ENCODE measurements around the gene DZIP1. TPM values are rescaled to one million over a fixed set of nuclear protein-coding genes. Genes with fewer than 3 reads are reported as not detected.

The DZIP1 gene
- total and polyA plus RNA-seq, 2 of the 13 experiments (the other 11 are each of a cell fraction or from before 2014, with no cell fraction given) = 11.0 to 36.7 TPM

DNA sequence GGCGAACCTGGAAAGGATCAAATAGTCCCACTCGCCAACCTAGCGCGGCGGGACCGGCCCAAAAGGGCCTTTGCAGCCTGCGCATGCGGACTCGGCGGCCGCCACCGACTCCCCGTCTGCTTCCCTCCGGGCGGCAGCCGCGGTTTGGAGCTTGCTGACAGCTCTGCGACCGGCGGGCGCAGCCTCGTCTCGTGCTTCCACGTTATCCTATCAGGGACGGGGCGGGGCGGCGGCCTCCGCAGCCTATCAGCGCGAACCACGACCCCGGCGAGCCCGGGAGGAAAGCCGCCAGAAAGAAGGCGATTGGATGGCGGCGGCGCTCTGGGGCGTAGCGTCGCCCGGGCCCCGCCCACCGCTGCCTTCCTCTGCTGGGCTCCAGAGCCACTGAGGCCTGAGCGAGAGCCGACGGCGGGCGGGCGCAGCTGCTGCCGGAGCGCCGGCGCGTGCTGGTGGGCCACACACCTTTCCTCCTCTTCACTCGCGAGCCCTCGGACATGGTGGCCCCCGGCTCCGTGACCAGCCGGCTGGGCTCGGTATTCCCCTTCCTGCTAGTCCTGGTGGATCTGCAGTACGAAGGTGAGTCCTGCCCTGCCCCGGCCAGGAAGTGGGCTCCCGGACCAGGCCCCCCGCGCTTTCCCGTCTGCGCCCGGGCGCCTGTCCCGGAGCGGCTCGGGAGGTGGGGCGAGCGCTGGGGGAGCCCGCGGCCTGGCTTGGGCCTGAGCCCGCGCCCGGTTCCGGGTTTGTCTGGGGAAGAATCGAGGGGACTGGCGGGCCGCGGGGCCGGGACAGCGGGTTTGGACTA is 32.5 kb upstream of the DZIP1 start, which contains the start of gene DNAJC3 (continued):
- TF ChIP-seq, protein P1, sequence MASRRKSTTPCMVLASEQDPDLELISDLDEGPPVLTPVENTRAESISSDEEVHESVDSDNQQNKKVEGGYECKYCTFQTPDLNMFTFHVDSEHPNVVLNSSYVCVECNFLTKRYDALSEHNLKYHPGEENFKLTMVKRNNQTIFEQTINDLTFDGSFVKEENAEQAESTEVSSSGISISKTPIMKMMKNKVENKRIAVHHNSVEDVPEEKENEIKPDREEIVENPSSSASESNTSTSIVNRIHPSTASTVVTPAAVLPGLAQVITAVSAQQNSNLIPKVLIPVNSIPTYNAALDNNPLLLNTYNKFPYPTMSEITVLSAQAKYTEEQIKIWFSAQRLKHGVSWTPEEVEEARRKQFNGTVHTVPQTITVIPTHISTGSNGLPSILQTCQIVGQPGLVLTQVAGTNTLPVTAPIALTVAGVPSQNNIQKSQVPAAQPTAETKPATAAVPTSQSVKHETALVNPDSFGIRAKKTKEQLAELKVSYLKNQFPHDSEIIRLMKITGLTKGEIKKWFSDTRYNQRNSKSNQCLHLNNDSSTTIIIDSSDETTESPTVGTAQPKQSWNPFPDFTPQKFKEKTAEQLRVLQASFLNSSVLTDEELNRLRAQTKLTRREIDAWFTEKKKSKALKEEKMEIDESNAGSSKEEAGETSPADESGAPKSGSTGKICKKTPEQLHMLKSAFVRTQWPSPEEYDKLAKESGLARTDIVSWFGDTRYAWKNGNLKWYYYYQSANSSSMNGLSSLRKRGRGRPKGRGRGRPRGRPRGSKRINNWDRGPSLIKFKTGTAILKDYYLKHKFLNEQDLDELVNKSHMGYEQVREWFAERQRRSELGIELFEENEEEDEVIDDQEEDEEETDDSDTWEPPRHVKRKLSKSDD (CRISPR knock-in tag; IDR thresholded peaks at IDR 0.05; ENCODE audit: low read depth) = no peak
- TF ChIP-seq, protein P2, sequence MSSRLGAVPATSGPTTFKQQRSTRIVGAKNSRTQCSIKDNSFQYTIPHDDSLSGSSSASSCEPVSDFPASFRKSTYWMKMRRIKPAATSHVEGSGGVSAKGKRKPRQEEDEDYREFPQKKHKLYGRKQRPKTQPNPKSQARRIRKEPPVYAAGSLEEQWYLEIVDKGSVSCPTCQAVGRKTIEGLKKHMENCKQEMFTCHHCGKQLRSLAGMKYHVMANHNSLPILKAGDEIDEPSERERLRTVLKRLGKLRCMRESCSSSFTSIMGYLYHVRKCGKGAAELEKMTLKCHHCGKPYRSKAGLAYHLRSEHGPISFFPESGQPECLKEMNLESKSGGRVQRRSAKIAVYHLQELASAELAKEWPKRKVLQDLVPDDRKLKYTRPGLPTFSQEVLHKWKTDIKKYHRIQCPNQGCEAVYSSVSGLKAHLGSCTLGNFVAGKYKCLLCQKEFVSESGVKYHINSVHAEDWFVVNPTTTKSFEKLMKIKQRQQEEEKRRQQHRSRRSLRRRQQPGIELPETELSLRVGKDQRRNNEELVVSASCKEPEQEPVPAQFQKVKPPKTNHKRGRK (CRISPR knock-in tag; IDR thresholded peaks at IDR 0.05) = no peak
- TF ChIP-seq, protein P3, sequence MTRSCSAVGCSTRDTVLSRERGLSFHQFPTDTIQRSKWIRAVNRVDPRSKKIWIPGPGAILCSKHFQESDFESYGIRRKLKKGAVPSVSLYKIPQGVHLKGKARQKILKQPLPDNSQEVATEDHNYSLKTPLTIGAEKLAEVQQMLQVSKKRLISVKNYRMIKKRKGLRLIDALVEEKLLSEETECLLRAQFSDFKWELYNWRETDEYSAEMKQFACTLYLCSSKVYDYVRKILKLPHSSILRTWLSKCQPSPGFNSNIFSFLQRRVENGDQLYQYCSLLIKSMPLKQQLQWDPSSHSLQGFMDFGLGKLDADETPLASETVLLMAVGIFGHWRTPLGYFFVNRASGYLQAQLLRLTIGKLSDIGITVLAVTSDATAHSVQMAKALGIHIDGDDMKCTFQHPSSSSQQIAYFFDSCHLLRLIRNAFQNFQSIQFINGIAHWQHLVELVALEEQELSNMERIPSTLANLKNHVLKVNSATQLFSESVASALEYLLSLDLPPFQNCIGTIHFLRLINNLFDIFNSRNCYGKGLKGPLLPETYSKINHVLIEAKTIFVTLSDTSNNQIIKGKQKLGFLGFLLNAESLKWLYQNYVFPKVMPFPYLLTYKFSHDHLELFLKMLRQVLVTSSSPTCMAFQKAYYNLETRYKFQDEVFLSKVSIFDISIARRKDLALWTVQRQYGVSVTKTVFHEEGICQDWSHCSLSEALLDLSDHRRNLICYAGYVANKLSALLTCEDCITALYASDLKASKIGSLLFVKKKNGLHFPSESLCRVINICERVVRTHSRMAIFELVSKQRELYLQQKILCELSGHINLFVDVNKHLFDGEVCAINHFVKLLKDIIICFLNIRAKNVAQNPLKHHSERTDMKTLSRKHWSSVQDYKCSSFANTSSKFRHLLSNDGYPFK (CRISPR knock-in tag; IDR thresholded peaks at IDR 0.05; ENCODE audit: borderline replicate concordance) = no peak
- TF ChIP-seq ZNF501 (CRISPR knock-in tag; IDR thresholded peaks at IDR 0.05) (peak; percentile 94), POLR2A (IDR thresholded peaks at IDR 0.05; ENCODE audit: insufficient read depth in 1 of 2, low read depth in 2 of 2, low read length in 2 of 2) (peak; percentile 90 to 92), RORA (CRISPR knock-in tag; IDR thresholded peaks at IDR 0.05) (no peak), ZNF18 (CRISPR knock-in tag; IDR thresholded peaks at IDR 0.05; ENCODE audit: insufficient replicate concordance) (no peak), MYC (CRISPR knock-in tag; IDR thresholded peaks at IDR 0.05; ENCODE audit: borderline replicate concordance) (peak; percentile 79; the same call in 1 of the 2 replicates), FOXA1 (IDR thresholded peaks at IDR 0.05) (no peak), FOXA1 (CRISPR knock-in tag; IDR thresholded peaks at IDR 0.05) (0 out of 2 replicates have a peak, but pooled peaks have one; percentile 1), KLF16 (CRISPR knock-in tag; IDR thresholded peaks at IDR 0.05) (peak in 1 of 2 experiments; percentile 81; a peak in 2 of 4 replicates), CEBPG (CRISPR knock-in tag; IDR thresholded peaks at IDR 0.05) (no peak), ZKSCAN1 (IDR thresholded peaks at IDR 0.05; ENCODE audit: low read length) (no peak), SIN3A (IDR thresholded peaks at IDR 0.05; ENCODE audit: borderline replicate concordance, low read depth, low read length) (peak; percentile 41; the same call in 1 of the 2 replicates), ZNF20 (CRISPR knock-in tag; IDR thresholded peaks at IDR 0.05) (no peak), TCF7 (IDR thresholded peaks at IDR 0.05; ENCODE audit: low read depth) (no peak), ISL2 (CRISPR knock-in tag; IDR thresholded peaks at IDR 0.05) (peak; percentile 59), SCMH1 (CRISPR knock-in tag; IDR thresholded peaks at IDR 0.05; ENCODE audit: borderline replicate concordance) (no peak), SRSF4 (IDR thresholded peaks at IDR 0.05; ENCODE audit: low read depth, low read length, poor library complexity, severe bottlenecking) (no peak), ZFP36L1 (CRISPR knock-in tag; IDR thresholded peaks at IDR 0.05) (0 out of 2 replicates have a peak, but pooled peaks have one; percentile 74), GATA4 (IDR thresholded peaks at IDR 0.05; ENCODE audit: borderline replicate concordance, low read depth) (peak; percentile 49; the same call in 1 of the 2 replicates), NR3C1 (CRISPR knock-in tag; IDR thresholded peaks at IDR 0.05) (no peak)

Measured in HepG2 (cell line).